H9 (cell line): ENCODE measurements around the gene OSBP2. TPM values are rescaled to one million over a fixed set of nuclear protein-coding genes. Genes with fewer than 3 reads are reported as not detected.

Experiments
- DNase-seq: peaks from one replicate; pipeline ENCODE4 v3.0.0-alpha.2; 2017
- H2AFZ ChIP-seq: one replicate; pipeline ENCODE4 v1.6.1; 2013; ENCODE audit warnings: mild to moderate bottlenecking, low read length, control low read depth, moderate library complexity
- H2AK5ac ChIP-seq: 2 replicates; pipeline ENCODE4 v1.6.1; 2013; ENCODE audit warnings: low read length, control low read depth, mixed read lengths; ENCODE audit not compliant: insufficient read length
- H2BK120ac ChIP-seq: one replicate; pipeline ENCODE4 v1.6.1; 2013; ENCODE audit warnings: low read depth, mild to moderate bottlenecking, low read length, control low read depth, inconsistent platforms; ENCODE audit not compliant: poor library complexity, severe bottlenecking
- H2BK12ac ChIP-seq: 2 replicates; pipeline ENCODE4 v1.6.1; 2013; ENCODE audit warnings: low read length, control low read depth, mixed read lengths, low read depth; ENCODE audit not compliant: insufficient read length
- H2BK15ac ChIP-seq: 2 replicates; pipeline ENCODE4 v1.6.1; 2013; ENCODE audit warnings: low read depth, low read length, control low read depth
- H2BK20ac ChIP-seq: one replicate; pipeline ENCODE4 v1.6.1; 2013; ENCODE audit warnings: low read depth, mild to moderate bottlenecking, low read length, control low read depth, inconsistent platforms; ENCODE audit not compliant: poor library complexity, severe bottlenecking
- H2BK5ac ChIP-seq: 2 replicates; pipeline ENCODE4 v1.6.1; 2013; ENCODE audit warnings: low read length, control low read depth, mixed read lengths; ENCODE audit not compliant: insufficient read length
- H3K14ac ChIP-seq: 2 replicates; pipeline ENCODE4 v1.6.1; 2013; ENCODE audit warnings: low read length, control low read depth; ENCODE audit not compliant: insufficient read depth
- H3K18ac ChIP-seq: 2 replicates; pipeline ENCODE4 v1.6.1; 2013; ENCODE audit warnings: low read depth, mild to moderate bottlenecking, mixed read lengths, low read length, control low read depth; ENCODE audit not compliant: insufficient read length
- H3K23ac ChIP-seq: 2 replicates; pipeline ENCODE4 v1.6.1; 2013; ENCODE audit warnings: low read length, control low read depth, mixed read lengths, low read depth; ENCODE audit not compliant: insufficient read length
- H3K23me2 ChIP-seq: 2 replicates; pipeline ENCODE4 v1.6.1; 2013; ENCODE audit warnings: low read depth, mild to moderate bottlenecking, mixed read lengths, low read length, control low read depth; ENCODE audit not compliant: insufficient read length, poor library complexity, severe bottlenecking
- H3K27ac ChIP-seq: 2 replicates; pipeline ENCODE4 v1.5.1; 2013; ENCODE audit warnings: low read length, control low read depth, mixed read lengths, low read depth; ENCODE audit not compliant: insufficient read length
- H3K27me3 ChIP-seq: 2 replicates; pipeline ENCODE4 v1.6.1; 2013; ENCODE audit warnings: low read length, control low read depth, inconsistent platforms; ENCODE audit not compliant: insufficient read depth
- H3K4ac ChIP-seq: 2 replicates; pipeline ENCODE4 v1.6.1; 2013; ENCODE audit warnings: low read depth, mild to moderate bottlenecking, control low read depth, inconsistent platforms, low read length, moderate library complexity
- H3K4me1 ChIP-seq: 2 replicates; pipeline ENCODE4 v1.6.1; 2013; ENCODE audit warnings: low read length, control low read depth, inconsistent platforms; ENCODE audit not compliant: insufficient read depth
- H3K4me2 ChIP-seq: 2 replicates; pipeline ENCODE4 v1.6.1; 2013; ENCODE audit warnings: low read length, control low read depth, mixed read lengths; ENCODE audit not compliant: insufficient read length, insufficient read depth
- H3K56ac ChIP-seq: 2 replicates; pipeline ENCODE4 v1.6.1; 2013; ENCODE audit warnings: low read depth, mild to moderate bottlenecking, mixed read lengths, low read length, control low read depth; ENCODE audit not compliant: insufficient read length
- H3K79me1 ChIP-seq: 2 replicates; pipeline ENCODE4 v1.6.1; 2013; ENCODE audit warnings: low read depth, mild to moderate bottlenecking, moderate library complexity, low read length, control low read depth, inconsistent platforms; ENCODE audit not compliant: insufficient read depth, poor library complexity, severe bottlenecking
- H3K79me2 ChIP-seq: 2 replicates; pipeline ENCODE4 v1.6.1; 2013; ENCODE audit warnings: low read length, control low read depth, inconsistent platforms; ENCODE audit not compliant: insufficient read depth
- H3K9ac ChIP-seq: 2 replicates; pipeline ENCODE4 v1.6.1; 2013; ENCODE audit warnings: low read length, control low read depth, mixed read lengths; ENCODE audit not compliant: insufficient read length; ENCODE audit errors: extremely low read depth
- H3K9me3 ChIP-seq: one replicate; pipeline ENCODE4 v1.6.1; 2013; ENCODE audit warnings: low read depth, low read length, inconsistent platforms; ENCODE audit not compliant: control insufficient read depth
- H3T11ph ChIP-seq: one replicate; pipeline ENCODE4 v1.6.1; 2013; ENCODE audit warnings: mild to moderate bottlenecking, low read length, control low read depth, inconsistent platforms
- H4K20me1 ChIP-seq: one replicate; pipeline ENCODE4 v1.6.1; 2013; ENCODE audit not compliant: control insufficient read depth, insufficient read length, insufficient read depth
- H4K5ac ChIP-seq: 2 replicates; pipeline ENCODE4 v1.6.1; 2013; ENCODE audit warnings: low read depth, mild to moderate bottlenecking, mixed read lengths, low read length, control low read depth; ENCODE audit not compliant: insufficient read length
- H4K8ac ChIP-seq: replicated peaks from 2 replicates; pipeline ENCODE4 v1.6.1; 2013; ENCODE audit warnings: low read length, control low read depth, mixed read lengths, low read depth; ENCODE audit not compliant: insufficient read length
- H4K91ac ChIP-seq: 2 replicates; pipeline ENCODE4 v1.6.1; 2013; ENCODE audit warnings: low read depth, mild to moderate bottlenecking, moderate library complexity, mixed read lengths, low read length, control low read depth; ENCODE audit not compliant: insufficient read length
- H3K27ac Mint-ChIP-seq, 3 experiments: 2 replicates in 2 of 3; 3 replicates in 1 of 3; pipeline ENCODE4 v1.8.0; 2020 to 2021; ENCODE audit warnings: mixed read lengths in 3 of 3, mild to moderate bottlenecking in 1 of 3, moderate library complexity in 1 of 3
- H3K27me3 Mint-ChIP-seq: 2 replicates; pipeline ENCODE4 v1.8.0; 2021; ENCODE audit warnings: low read depth, mild to moderate bottlenecking, moderate library complexity, mixed read lengths
- H3K36me3 Mint-ChIP-seq, 3 experiments: 2 replicates in 2 of 3; 3 replicates in 1 of 3; pipeline ENCODE4 v1.8.0; 2020 to 2021; ENCODE audit warnings: low read depth in 3 of 3, mixed read lengths in 3 of 3; ENCODE audit not compliant: insufficient read depth in 1 of 3
- H3K4me1 Mint-ChIP-seq, 2 experiments: 2 replicates each; pipeline ENCODE4 v1.8.0; 2020; ENCODE audit warnings: mixed read lengths in 2 of 2
- H3K4me3 Mint-ChIP-seq, 2 experiments: 2 replicates in 1 of 2; 3 replicates in 1 of 2; pipeline ENCODE4 v1.8.0; 2020 to 2021; ENCODE audit warnings: mild to moderate bottlenecking in 2 of 2, mixed read lengths in 2 of 2, moderate library complexity in 1 of 2
- H3K9me3 Mint-ChIP-seq, 2 experiments: 2 replicates in 1 of 2; 3 replicates in 1 of 2; pipeline ENCODE4 v1.8.0; 2020; ENCODE audit warnings: mild to moderate bottlenecking in 2 of 2, mixed read lengths in 2 of 2, moderate library complexity in 1 of 2
- CTCF ChIP-seq: fragments of 200-600 bp; sonication (generic); conservative IDR thresholded peaks from 3 replicates; pipeline ENCODE4 v1.8.0; 2021; ENCODE audit warnings: antibody characterized with exemption, mild to moderate bottlenecking
- WGBS: extraction: QIAGEN DNeasy Blood & Tissue Kit; methylation state at CpG from one replicate; pipeline ENCODE4 v1.1.7; 2013; ENCODE audit warnings: missing lambda C conversion rate, low lambda C conversion rate, mixed read lengths; ENCODE audit not compliant: insufficient read length; ENCODE audit errors: extremely low coverage; 5-methylcytosine and 5-hydroxymethylcytosine counted together
- long read RNA-seq: library from polyadenylated mRNA; unstranded; transcript quantifications from one replicate; pipeline ENCODE4 v2.0.0, GENCODE V29; 2020
- total RNA-seq: library from RNA; stranded (reverse); gene quantifications from 2 replicates; pipeline ENCODE4 v1.2.1, GENCODE V29; 2021

Gene OSBP2
- total RNA-seq, result 3.4 and 3.6 TPM in 2 replicates
- long read RNA-seq, full-length matches to known transcripts, result 5 of 25 reads
- long read RNA-seq, partial matches to known transcripts, result 6 of 25 reads
- long read RNA-seq, other reads (novel, unspliced or antisense), result 14 of 25 reads

GRCh38 chr22:30694640-30695350, at the start of gene OSBP2:
OSBP2 (plus strand) TSS chr22:30694874; CDS start chr22:30694910, 36 bp downstream.
- Histone ChIP-seq H2BK120ac (peak within 1 kb of the TSS; percentile 10), H3K4me2 (peak within 1 kb of the TSS; percentile 50), H3K9ac (peak within 1 kb of the TSS; percentile 57), H2BK5ac (no peak within 1 kb of the TSS), H4K5ac (no peak within 1 kb of the TSS), H3K56ac (no peak within 1 kb of the TSS), H2BK15ac (no peak within 1 kb of the TSS), H3K4ac (no peak within 1 kb of the TSS), H4K8ac (no peak within 1 kb of the TSS), H4K91ac (no peak within 1 kb of the TSS), H3K23ac (no peak within 1 kb of the TSS), H3K79me1 (no peaks in the 10 kb centered on the region), H3K9me3 (no peaks in the 10 kb centered on the region), H2BK20ac (no peak within 1 kb of the TSS), H3K27ac (no peak within 1 kb of the TSS), H3T11ph (no peak within 1 kb of the TSS), H2BK12ac (no peak within 1 kb of the TSS), H3K4me1 (no peaks in the 10 kb centered on the region; the same call in 1 of the 2 replicates), H3K79me2 (no peaks in the 10 kb centered on the region), H2AFZ (no peak within 1 kb of the TSS), H3K18ac (peak within 1 kb of the TSS; percentile 95), H4K20me1 (no peaks in the 10 kb centered on the region), H3K23me2 (peaks cover 6% of the 10 kb centered on the region), H3K27me3 (peaks cover 9% of the 10 kb centered on the region; the same call in 1 of the 2 replicates), H2AK5ac (no peak within 1 kb of the TSS), H3K14ac (peak within 1 kb of the TSS; percentile 99)
- no peak for TF ChIP-seq CTCF
- H3K36me3 Mint-ChIP-seq, result no peaks in the 10 kb centered on the region; a peak in 1 of 7 replicates
- DNase-seq, result peak; percentile 45
- H3K27me3 Mint-ChIP-seq, result peaks cover 30% of the 10 kb centered on the region
- H3K9me3 Mint-ChIP-seq, result no peaks in the 10 kb centered on the region
- no CpG with 5 or more reads among the region's 88 CpGs for WGBS
- H3K4me1 Mint-ChIP-seq, result peaks cover 14% of the 10 kb centered on the region in 2 experiments
- peak within 1 kb of the TSS in 2 of 3 experiments; percentile 84 to 87; a peak in 4 of 7 replicates for H3K27ac Mint-ChIP-seq
- H3K4me3 Mint-ChIP-seq, result peak within 1 kb of the TSS; percentile 75 to 82
